Stimulated activated CD4-positive, alpha-beta T cell treated with anti-CD3 and anti-CD28 coated beads, Interleukin-15, amount 100 ng/mL, for 1 hour (primary cell): ENCODE measurements around the gene KIF3C.

ENCODE experiments used
- DNase-seq, 2 donors: peaks; one replicate each; pipeline ENCODE4 v3.0.0-alpha.2; 2020; ENCODE audit warnings: low read depth in 1 of 2, low spot score in 1 of 2

KIF3C gene

DNA sequence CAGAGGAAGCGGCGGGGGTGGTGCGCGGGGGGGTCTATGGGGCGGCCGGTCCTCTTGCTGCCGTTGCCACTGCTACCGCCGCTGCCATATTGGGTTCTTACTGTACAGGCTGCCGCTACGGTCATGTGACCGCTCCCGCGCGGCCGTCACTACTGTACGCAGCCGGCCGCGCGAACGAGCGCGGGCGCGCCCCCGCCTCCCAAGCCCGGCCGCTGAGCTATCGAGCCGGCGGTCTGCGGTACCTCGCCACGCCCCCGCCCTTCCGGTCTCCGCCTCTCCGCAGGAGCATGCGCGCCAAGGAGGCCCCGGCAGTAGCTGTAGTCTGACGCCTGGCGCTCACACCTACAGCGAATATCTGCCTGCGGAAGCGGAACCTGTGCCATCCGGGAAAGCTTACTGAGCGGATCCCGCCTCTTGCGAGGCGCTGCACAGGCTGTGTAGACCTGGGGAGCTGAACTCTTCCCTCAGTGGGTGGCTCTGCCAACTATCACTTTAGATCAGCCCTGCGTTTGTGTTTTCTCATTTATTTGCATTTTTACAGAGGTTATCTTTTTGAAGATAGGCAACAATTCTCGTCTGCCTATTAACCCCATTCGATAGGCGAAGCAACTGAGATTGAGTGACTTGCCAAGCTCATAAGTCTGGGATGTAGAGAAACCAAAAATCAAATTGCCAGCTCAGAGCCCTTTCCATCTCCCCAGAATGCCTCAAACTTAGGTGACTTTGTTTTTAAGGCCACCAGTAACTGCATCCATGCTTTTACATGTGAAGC lies 103.8 kb downstream of the KIF3C start, which contains the start of gene ASXL2:
TSS of gene ASXL2 (minus strand) at position 127 of the 772 bp plus-strand sequence. CDS start 265 bp downstream, outside the sequence.
- DNase-seq = peak; percentile 95 to 96

DNA sequence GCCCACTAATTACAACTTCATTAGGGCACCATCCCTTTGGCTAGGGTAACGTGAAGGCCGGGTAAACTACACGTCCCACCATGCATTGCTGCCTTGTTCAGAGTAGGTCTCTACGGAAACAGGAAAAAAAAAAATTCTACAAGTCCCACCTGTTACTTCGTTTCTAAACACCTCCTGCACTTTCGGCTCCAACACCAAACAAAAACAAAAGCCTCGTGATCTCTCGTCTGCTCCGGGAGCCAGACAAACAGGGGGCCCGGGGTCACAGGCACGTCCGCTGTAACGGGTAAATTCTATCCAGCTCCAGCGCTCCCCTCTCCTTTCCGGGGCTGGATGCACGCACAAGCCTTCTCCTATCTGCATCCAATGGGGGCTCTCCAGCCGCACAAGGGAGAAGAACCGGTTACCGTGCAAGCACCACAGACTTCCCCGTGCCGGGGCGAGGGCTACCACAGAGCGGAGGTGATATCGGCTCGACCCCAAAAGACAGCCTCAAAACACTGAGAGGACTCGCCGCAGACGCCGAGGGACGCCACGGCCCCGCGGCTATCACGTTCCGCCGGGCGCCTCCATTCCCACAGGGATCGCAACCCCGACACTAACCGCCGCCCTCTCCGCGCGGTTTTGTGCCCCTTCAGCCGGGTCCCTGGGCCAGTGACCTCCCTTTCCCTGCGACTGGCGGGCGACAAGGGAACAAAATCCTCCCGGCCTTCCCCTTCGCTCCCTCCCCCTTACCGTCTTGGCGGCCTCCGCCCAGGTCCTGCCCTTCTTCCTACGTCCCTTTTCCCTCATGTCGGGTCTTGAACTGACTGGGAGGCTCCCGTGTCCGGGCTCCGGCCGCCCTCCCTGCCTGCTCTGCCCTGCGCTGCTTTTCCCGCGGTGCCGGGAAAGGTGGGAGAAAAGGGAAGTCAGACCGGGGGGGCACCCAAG lies 104.6 kb downstream of the KIF3C start:
- DNase-seq = peak; percentile 3 to 15
